Right lobe of liver (tissue), 6 donors: ENCODE measurements around the gene ZKSCAN4. TPM values are rescaled to one million over a fixed set of nuclear protein-coding genes. Genes with fewer than 3 reads are reported as not detected.

Experiments used
- ATAC-seq, 4 donors: fragments of 200-7000 bp; cut with Tn5 transposase; one replicate each; pipeline ENCODE4 v1.9.1; 2020; ENCODE audit warnings: mild to moderate bottlenecking in 4 of 4, moderate library complexity in 4 of 4
- DNase-seq, 3 donors: peaks; one replicate each; pipeline ENCODE4 v3.0.0-alpha.2; 2020
- H3K27ac ChIP-seq, 3 donors: fragments of 200-600 bp; one replicate each; pipeline ENCODE4 v1.8.0; 2022
- H3K27me3 ChIP-seq, 2 donors: fragments of 200-600 bp; one replicate each; pipeline ENCODE4 v1.8.0; 2022
- H3K36me3 ChIP-seq, 4 donors: fragments of 200-600 bp; sonication (generic) in 1 of 4; one replicate each; pipeline versions ENCODE4 v1.5.1 to v1.8.0; 2017 to 2022; ENCODE audit warnings: control low read depth in 1 of 4
- H3K4me1 ChIP-seq, 4 donors: fragments of 200-600 bp; sonication (generic) in 1 of 4; one replicate each; pipeline versions ENCODE4 v1.5.1 to v1.8.0; 2017 to 2022; ENCODE audit warnings: control low read depth in 1 of 4
- H3K4me3 ChIP-seq, 3 donors: fragments of 200-600 bp; one replicate each; pipeline ENCODE4 v1.8.0; 2022
- H3K9me3 ChIP-seq, 4 donors: fragments of 200-600 bp; sonication (generic) in 1 of 4; one replicate each; pipeline versions ENCODE4 v1.5.1 to v1.8.0; 2017 to 2022; ENCODE audit warnings: control low read depth in 1 of 4
- POLR2A ChIP-seq: fragments of 450-650 bp; IDR thresholded peaks from one replicate; pipeline ENCODE4 v1.6.1; 2017; ENCODE audit warnings: antibody characterized with exemption, mild to moderate bottlenecking
- WGBS: methylation state at CpG from one replicate; pipeline ENCODE4 v1.1.6; 2018; ENCODE audit warnings: low coverage, low lambda C conversion rate; ENCODE audit not compliant: insufficient coverage; ENCODE audit errors: missing lambda C conversion rate; 5-methylcytosine and 5-hydroxymethylcytosine counted together
- intact Hi-C, 2 donors: fragments of 100-400 bp; cut with DNase I; formaldehyde crosslinking; loops; one replicate each; pipeline versions ENCODE4 v1.11.2 to v1.14.1; 2022
- long read RNA-seq: library from polyadenylated mRNA; unstranded; transcript quantifications from one replicate; pipeline ENCODE4 v2.0.0, GENCODE V29; 2019
- total RNA-seq, 6 experiments: library from RNA; depleted of rRNA in 2 of 6; stranded (reverse); fragments of >200 nt in 2 of 6; fragmentation: NEBNext Ultra II Directional in 3 of 6; extraction: Animal tissue kit (Norgen Biotek cat#: 25700) in 3 of 6; gene quantifications; one replicate each; pipeline versions ENCODE4 v1.1.0 to v1.2.4, GENCODE V29; 2016 to 2023
- TF ChIP-seq, protein P1 (sequence below), 4 donors: fragments of 200-600 bp in 3 of 4; fragments of 450-650 bp in 1 of 4; IDR thresholded peaks; one replicate each; pipeline versions ENCODE4 v1.5.1 to v1.8.0; 2016 to 2022; ENCODE audit warnings: antibody characterized with exemption in 4 of 4, mild to moderate bottlenecking in 2 of 4
- donor health status: DM: no; HTN: yes; CAD: no.
- donor health status: DM: no; HTN: no; CAD: no.
- donor health status: DM: no; HTN: no; CAD: no.
- donor health status: DM: no; HTN: yes; CAD: no.
- donor health status: DM: no; HTN: yes; CAD: no.

ZKSCAN4 gene
- total RNA-seq = 1 to 10 TPM; 1.1 to 2.6 (median 2.3) TPM
- long read RNA-seq = 0 reads

DNA sequence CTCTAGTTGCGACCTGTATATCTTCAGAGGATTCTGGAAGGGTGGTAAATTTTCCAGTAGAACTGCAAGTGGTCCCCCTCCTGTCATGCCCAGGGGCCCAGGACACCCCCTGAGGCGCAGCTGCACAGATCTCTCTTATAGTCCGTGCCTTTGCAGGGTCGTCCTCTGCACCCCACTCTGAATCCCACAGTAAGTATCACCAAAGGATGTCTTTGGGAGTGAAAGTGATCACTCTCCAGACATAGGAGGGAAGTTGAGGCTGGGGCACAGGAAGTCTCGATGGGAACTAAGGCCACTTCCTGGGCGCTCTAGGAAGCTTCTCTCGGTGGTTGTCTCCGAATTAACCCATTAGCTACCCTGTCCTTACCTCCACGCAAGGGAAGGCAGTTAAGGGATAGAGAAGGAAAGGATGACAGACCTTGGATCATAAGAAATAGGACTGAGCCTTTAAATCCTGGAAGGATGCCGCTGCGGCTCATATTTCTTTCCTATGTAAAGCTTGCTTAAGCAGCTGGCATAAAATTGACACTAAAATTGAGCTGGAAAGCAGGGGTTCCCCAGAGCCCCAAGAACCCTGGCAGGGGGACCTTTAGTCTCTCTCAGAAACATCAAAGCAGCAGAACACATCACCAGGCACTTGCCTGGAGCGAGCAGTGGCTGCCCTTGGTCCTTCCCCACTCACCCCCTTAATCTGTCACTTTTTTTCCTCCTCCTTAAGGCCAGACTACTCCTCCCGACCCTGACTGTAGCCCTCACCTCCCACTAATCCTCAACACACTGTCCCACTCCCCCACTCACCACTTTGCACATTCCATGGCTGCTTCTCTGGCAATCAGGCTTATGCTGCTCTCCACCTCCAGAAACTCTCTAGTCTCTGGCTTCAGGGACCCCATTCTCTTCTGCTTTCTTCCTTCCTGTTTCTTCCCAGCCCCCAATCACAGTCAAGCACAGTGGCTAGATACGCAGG lies at the start of gene ZKSCAN4:
Gene ZKSCAN4, minus strand, starts transcription at position 261 of the 967 bp plus-strand sequence. CDS start 289 bp downstream, outside the sequence.
- Histone ChIP-seq H3K4me3 (peak within 1 kb of the TSS; percentile 59 to 95 (median 89)), H3K27ac (peak within 1 kb of the TSS in 1 of 3 donors; percentile 24), H3K9me3 (no peaks in the 10 kb centered on the region), H3K4me1 (peaks cover 0 to 9% (median 2%) of the 10 kb centered on the region in 4 donors), H3K27me3 (no peaks in the 10 kb centered on the region), H3K36me3 (peaks cover 0 to 13% (median 0%) of the 10 kb centered on the region in 4 donors)
- ATAC-seq = peak; percentile 92 to 99 (median 96)
- intact Hi-C loops = no loop called here
- peak; percentile 60 to 84 (median 71) for DNase-seq
- WGBS = 11% methylated on average over 14 of the region's 14 CpGs
- no peak for TF ChIP-seq POLR2A
- TF ChIP-seq, protein P1, sequence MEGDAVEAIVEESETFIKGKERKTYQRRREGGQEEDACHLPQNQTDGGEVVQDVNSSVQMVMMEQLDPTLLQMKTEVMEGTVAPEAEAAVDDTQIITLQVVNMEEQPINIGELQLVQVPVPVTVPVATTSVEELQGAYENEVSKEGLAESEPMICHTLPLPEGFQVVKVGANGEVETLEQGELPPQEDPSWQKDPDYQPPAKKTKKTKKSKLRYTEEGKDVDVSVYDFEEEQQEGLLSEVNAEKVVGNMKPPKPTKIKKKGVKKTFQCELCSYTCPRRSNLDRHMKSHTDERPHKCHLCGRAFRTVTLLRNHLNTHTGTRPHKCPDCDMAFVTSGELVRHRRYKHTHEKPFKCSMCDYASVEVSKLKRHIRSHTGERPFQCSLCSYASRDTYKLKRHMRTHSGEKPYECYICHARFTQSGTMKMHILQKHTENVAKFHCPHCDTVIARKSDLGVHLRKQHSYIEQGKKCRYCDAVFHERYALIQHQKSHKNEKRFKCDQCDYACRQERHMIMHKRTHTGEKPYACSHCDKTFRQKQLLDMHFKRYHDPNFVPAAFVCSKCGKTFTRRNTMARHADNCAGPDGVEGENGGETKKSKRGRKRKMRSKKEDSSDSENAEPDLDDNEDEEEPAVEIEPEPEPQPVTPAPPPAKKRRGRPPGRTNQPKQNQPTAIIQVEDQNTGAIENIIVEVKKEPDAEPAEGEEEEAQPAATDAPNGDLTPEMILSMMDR (IDR thresholded peaks at IDR 0.05) = no peak

DNA sequence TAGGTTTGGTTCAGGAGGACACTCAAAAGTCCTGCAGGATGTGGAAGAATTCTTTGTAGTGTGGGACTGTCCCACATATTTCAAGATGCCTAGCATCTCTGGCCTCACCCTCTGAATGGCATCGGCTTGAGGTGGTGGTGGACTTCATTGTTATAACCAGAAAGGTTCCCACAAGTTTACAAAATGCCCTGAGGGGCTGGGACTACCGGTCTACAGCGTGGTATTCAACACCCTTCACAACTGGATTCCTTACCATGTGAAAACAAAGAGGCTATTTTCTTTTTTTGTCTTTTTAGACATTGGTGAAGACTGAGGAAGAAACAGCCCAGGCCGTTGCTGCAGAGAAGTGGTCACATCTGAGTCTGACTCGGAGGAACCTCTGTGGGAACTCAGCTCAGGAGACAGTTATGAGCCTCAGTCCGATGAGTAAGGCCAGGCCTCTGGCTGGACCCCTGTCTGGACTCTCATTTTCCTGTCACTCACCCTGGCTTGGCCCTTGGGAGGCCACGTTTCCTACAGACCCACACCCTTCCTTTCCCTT lies 44.5 kb upstream of the ZKSCAN4 start:
- 75% methylated on average over 6 of the region's 7 CpGs for WGBS
- DNase-seq (no peak), ATAC-seq (no peak)
- intact Hi-C loops = no loop called here
- Histone ChIP-seq H3K36me3 (peaks cover 0 to 2% (median 0%) of the 10 kb centered on the region in 4 donors), H3K27me3 (no peaks in the 10 kb centered on the region), H3K9me3 (no peaks in the 10 kb centered on the region), H3K4me1 (no peaks in the 10 kb centered on the region), H3K4me3 (no peak overlapping the region), H3K27ac (no peak overlapping the region)
- TF ChIP-seq, protein P1 (IDR thresholded peaks at IDR 0.05) = no peak
- no peak for TF ChIP-seq POLR2A

DNA sequence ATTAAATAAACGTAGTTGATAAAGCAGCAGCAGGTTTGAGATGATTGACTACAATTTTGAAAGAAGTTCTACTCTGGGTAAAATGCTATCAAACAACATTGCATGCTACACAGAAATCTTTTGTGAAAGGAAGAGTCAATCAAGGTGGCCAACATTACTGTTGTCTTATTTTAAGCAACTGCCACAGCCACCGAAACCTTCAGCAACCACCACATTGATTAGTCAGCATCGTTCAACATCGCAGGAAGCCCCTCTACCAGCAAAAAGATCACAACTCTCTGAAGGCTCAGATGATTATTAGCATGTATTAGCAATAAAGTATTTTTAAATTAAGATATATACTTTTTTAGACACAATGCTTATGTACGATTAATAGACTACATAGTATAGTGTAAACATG lies 43.3 kb upstream of the ZKSCAN4 start:
- H3K4me1 ChIP-seq = no peaks in the 10 kb centered on the region
- ATAC-seq (no peak), DNase-seq (no peak)

DNA sequence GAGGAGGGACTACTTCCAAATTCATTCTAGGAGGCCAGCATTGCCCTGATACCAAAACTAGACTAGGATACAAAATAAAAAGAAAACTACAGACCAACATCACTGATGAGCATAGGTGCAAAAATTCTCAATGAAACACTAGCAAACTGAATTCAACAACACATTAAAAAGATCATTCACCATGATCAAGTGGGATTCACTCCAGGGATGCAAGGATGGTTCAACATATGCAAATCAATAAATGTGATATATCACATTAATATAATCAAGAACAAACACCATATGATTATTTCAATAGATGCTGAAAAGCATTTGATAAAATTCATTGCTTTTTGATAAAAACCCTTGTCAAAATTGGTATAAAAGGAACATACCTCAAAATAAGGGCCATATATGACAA lies 39.5 kb upstream of the ZKSCAN4 start:
- Histone ChIP-seq H3K9me3 (no peaks in the 10 kb centered on the region), H3K4me1 (peaks cover 0 to 2% (median 0%) of the 10 kb centered on the region in 4 donors), H3K4me3 (no peak overlapping the region), H3K36me3 (no peaks in the 10 kb centered on the region), H3K27ac (no peak overlapping the region), H3K27me3 (no peaks in the 10 kb centered on the region)
- ATAC-seq (no peak), DNase-seq (no peak)
- intact Hi-C loops = no loop called here
- TF ChIP-seq, protein P1 (IDR thresholded peaks at IDR 0.05) = no peak
- TF ChIP-seq POLR2A = no peak

More for the DNA sequence above, 43.3 kb upstream of the ZKSCAN4 start:
- intact Hi-C loops = no loop called here
- Histone ChIP-seq H3K36me3 (peaks cover 0 to 2% (median 0%) of the 10 kb centered on the region in 4 donors), H3K9me3 (no peaks in the 10 kb centered on the region), H3K4me3 (no peak overlapping the region), H3K27me3 (no peaks in the 10 kb centered on the region), H3K27ac (no peak overlapping the region)
- TF ChIP-seq, protein P1 (IDR thresholded peaks at IDR 0.05) = no peak
- no peak for TF ChIP-seq POLR2A
- WGBS = 94% methylated on average over 5 of the region's 5 CpGs
